Stimulated activated memory B cell treated with anti-CD40 and anti-IgM and Interleukin-4, amounts not matched to agents 10 μg/mL and 1 μg/mL and 100 μg/mL, for 72 hours (primary cell): Measurements from ENCODE around the gene GOLGA6C.
"Not testable (repeated sequence)": the region's sequence is repeated elsewhere in the genome, so short reads cannot be mapped to it uniquely, and the experiment has no call there.

ENCODE experiments used
- ATAC-seq: fragments of 150-1000 bp; cut with Tn5 transposase; 2 replicates; pipeline ENCODE4 v1.10.0; 2021
- H3K27ac Mint-ChIP-seq: one replicate; pipeline ENCODE4 v1.8.0; 2022; ENCODE audit warnings: mild to moderate bottlenecking, mixed read lengths
- H3K27me3 Mint-ChIP-seq: one replicate; pipeline ENCODE4 v1.8.0; 2022; ENCODE audit warnings: mixed read lengths
- H3K36me3 Mint-ChIP-seq: one replicate; pipeline ENCODE4 v1.8.0; 2022; ENCODE audit warnings: mixed read lengths
- H3K4me1 Mint-ChIP-seq: one replicate; pipeline ENCODE4 v1.8.0; 2022; ENCODE audit warnings: mixed read lengths
- H3K4me3 Mint-ChIP-seq: one replicate; pipeline ENCODE4 v1.8.0; 2022; ENCODE audit warnings: mild to moderate bottlenecking, moderate library complexity, mixed read lengths
- H3K9me3 Mint-ChIP-seq: one replicate; pipeline ENCODE4 v1.8.0; 2022; ENCODE audit warnings: mixed read lengths

GOLGA6C gene

GRCh38 chr15:75313116-75313845 lies 55.1 kb downstream of the GOLGA6C start:
- no peaks in the 10 kb centered on the region for H3K36me3 Mint-ChIP-seq
- H3K4me1 Mint-ChIP-seq: no peaks in the 10 kb centered on the region
- H3K9me3 Mint-ChIP-seq: no peaks in the 10 kb centered on the region
- H3K4me3 Mint-ChIP-seq: no peak overlapping the region
- H3K27me3 Mint-ChIP-seq: peaks cover 30% of the 10 kb centered on the region
- no peak for ATAC-seq
- H3K27ac Mint-ChIP-seq: no peak overlapping the region

- no peaks in the 10 kb centered on the region for H3K4me1 Mint-ChIP-seq
- H3K36me3 Mint-ChIP-seq: no peaks in the 10 kb centered on the region
- no peak overlapping the region for H3K4me3 Mint-ChIP-seq
- H3K27ac Mint-ChIP-seq: no peak overlapping the region
- H3K27me3 Mint-ChIP-seq: peaks cover 15% of the 10 kb centered on the region
- ATAC-seq: no peak
- H3K9me3 Mint-ChIP-seq: no peaks in the 10 kb centered on the region
Observed at GRCh38 chr15:75314552-75315290, 56.6 kb downstream of the GOLGA6C start.

DNA sequence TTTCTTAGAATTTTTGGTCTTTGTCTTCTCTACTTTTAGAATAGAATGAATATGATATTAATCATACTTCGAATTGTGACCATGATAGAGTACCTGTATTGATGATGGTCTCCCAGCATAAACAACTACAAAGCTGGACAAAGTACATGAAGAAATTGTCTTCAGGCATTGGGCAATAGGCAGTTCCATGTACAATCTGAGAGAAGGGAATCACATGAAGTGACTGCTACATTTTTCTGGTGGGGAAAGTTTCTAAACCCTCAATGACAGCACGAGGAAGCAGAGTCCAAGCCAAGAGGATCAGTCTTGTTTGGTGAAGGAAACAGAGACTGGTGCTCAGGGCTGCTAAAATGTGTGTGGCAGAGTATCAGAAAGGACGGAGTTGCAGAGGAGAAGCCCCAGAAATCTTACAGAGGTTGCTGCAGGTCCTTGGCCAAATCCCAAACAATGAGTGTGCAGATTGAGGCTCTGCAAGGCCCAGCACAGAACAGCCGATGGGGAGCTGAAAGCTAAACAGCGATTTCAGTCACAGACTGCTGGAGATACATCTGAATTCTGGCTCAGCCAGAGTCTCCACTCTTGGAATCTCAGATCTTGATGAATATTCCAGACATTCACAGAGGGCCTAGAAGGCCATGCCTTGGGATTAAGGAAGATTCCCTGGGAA lies 61.2 kb downstream of the GOLGA6C start:
- ATAC-seq, H3K36me3 Mint-ChIP-seq, H3K4me3 Mint-ChIP-seq, H3K9me3 Mint-ChIP-seq, H3K27me3 Mint-ChIP-seq, H3K4me1 Mint-ChIP-seq, H3K27ac Mint-ChIP-seq: not testable (repeated sequence)
